AML-193 (cell line): Measurements from ENCODE around the gene VWDE.

Experiments
- DNase-seq, 2 experiments: peaks; one replicate each; lab custom pipeline; 2025; lab: John Stamatoyannopoulos, UW

The VWDE gene

GRCh38 chr7:12328888-12329770 lies 74.5 kb downstream of the VWDE start:
- DNase-seq, result no peak

GRCh38 chr7:12327922-12328321 lies 75.7 kb downstream of the VWDE start:
- DNase-seq, result no peak

DNA sequence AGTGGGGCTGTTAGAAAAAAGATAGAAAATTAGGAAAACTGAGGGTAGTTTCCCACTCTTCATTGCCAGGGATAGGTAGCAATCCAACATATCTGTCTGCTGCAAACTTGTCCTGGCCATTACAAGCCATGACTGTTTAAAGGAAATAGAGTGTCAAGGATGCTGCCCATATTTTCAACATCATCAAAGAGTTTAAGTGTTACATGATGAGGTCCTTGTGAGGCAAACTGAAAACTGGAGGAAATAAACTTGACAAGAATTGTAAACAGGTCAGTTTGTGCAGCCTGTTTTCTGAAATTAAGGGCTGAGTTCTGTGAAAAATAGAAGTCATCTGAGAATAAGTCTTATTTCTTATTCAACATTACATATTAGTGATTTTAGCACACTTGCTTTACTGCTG lies 78.0 kb downstream of the VWDE start:
- DNase-seq, result no peak

- no peak for DNase-seq
Observed at GRCh38 chr7:12323415-12323814, 80.2 kb downstream of the VWDE start.

GRCh38 chr7:12322903-12323300 lies 80.8 kb downstream of the VWDE start:
- DNase-seq, result no peak

DNA sequence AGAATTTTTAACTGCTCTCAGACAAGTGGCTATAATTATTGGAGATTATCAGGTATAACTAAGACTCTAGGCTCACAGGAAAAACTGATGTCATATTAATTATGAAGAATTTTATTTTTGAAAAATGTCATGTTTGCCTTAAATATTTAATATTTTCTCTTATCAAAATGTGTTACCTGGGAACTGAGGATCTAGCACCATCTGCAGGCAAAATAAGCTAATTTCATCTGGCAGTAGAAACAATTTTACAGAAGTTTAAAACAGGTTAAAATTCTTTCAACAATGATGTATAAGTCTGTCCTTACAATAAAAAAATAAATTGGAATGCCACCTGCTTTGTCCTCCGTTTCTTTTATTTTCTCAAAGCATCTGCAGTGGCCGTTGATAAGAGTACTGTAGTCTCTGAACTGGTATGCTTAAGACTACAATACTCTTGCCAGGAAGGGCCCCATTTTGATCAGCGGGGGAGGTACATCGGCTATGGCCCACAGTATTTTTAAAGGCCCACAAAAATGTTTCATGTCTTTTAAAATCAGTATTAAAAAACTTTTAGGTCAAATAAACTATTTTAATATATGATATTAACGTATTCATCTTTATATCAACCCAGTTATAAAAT lies 81.3 kb downstream of the VWDE start:
- DNase-seq, result peak; percentile 1 to 9

- no peak for DNase-seq
Observed at GRCh38 chr7:12320987-12321647, 82.5 kb downstream of the VWDE start.

- no peak for DNase-seq
Observed at GRCh38 chr7:12320241-12320986, 83.3 kb downstream of the VWDE start.

- no peak for DNase-seq
Observed at GRCh38 chr7:12317675-12318074, 86.0 kb downstream of the VWDE start.

- no peak for DNase-seq
Observed at GRCh38 chr7:12316925-12317324, 86.7 kb downstream of the VWDE start.

DNA sequence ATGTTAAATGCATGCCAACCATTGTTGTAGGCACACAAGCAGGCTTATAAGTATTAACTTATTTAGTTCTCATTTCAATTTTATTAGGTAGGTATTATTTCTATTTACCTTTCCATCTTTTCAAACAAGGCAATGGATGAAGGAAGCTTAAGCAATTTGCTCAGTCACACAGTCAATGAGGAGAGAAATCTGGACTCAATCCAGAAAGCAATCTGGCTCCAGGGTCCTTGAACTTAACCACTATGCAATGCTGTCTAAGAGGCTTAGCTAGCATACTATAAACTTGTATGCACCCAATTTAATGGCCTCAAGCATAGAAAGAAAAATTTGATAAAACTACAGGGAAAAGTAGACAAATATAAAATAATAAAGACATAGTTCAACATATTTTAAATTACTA lies 88.6 kb downstream of the VWDE start:
- no peak for DNase-seq

- DNase-seq, result no peak
Observed at GRCh38 chr7:12314199-12314598, 89.5 kb downstream of the VWDE start.

DNA sequence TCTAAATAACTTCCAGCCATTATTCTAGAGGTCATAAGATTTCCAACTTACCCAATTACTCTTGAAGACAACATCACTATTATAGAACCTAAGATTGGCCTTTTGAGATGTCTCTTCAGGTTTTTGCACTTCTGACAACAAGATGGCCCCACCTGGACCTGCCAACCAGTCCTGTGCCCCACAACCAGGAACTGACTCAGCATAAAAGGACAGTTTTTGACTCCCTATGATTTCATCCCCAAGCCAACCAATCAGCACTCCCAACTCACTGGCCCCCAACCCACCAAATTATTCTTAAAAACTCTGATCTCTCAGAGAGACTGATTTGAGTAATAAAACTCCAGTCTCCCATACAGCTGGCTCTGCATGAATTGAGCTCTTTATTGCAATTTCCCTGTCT lies 98.2 kb downstream of the VWDE start:
- no peak for DNase-seq

- no peak for DNase-seq
Observed at GRCh38 chr7:12303495-12303894, 100.2 kb downstream of the VWDE start.

- no peak for DNase-seq
Observed at GRCh38 chr7:12303062-12303461, 100.6 kb downstream of the VWDE start.

DNA sequence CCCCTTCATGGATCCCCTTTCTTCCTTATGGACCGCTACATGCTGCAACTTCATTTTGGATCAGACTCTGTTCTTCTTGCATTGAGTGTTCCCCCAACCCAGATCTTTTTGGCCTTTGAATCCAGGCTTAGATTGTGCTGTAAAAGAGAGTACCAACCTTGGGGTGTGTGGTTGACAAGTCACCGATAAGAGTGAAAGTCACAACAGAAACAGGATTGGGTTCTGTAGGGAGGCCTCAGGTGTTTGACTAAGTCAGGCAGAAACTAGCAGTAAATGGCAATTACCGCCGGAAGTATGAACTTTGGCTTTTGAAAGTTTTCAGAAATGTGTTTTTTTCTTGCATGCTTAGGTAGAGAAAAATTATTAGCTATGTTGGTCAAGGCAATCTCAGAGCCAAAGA lies 103.2 kb downstream of the VWDE start:
- no peak for DNase-seq

- no peak for DNase-seq
Observed at GRCh38 chr7:12299367-12299766, 104.3 kb downstream of the VWDE start.

DNA sequence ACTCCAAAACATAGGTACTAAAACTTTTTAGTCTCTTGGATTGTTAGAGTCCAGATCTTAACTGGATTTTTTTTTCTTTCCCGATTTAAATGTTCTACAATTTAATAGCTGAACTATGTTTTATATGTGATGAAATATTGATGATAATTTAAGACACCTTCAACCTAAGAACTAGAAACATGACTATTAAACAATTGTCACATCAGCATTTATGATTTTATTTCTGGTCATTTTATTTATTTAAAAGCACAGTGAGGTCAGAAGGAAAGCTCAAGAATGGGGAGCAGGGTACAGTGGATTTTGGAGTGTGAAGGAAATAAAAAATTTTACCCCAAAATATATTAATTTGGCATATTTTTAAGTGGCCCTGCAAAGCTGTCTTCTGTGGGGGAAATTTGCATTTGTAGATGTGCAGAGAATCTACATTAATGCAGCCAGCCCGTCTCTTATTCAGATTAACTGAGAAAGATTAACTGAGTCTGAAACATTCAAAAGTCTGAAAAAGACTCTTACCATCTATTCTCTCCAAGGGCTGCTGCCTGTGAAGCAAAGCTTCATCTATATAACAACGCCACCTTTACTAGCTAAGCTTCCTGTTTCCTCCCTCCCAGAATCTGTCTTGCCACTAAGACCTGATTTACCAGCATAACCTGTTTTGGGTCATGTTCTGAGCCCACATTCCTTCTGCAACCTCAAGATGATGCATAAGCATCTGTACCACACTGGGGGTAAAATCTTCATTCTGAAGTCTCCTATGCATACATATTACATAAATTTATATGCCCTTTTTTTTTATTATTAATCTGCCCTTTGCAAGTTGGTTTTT lies 106.2 kb downstream of the VWDE start:
- no peak for DNase-seq

- DNase-seq, result no peak
Observed at GRCh38 chr7:12296051-12296570, 107.6 kb downstream of the VWDE start.

- DNase-seq, result peak; percentile 1
Observed at GRCh38 chr7:12294701-12295100, 109.0 kb downstream of the VWDE start.

DNA sequence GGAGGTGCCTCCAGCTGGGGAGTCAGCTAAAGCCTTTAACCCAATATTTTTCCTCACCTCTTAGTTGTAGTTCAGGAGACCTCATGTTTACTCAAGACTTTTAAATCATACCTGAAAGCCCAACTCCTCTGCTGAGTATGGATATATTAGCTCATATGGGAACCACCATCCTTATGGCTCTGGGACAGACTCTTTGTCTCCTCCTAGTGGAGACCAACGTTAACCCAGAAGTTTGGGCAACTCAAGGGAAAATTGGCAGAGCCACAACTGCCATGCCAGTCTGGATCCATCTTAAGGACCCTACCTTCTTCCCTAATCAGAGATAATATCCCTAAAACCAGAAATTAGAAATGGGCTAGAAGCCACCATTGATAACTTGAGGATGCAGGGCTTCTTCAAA lies 111.8 kb downstream of the VWDE start:
- peak in 1 of 2 experiments; percentile 5 for DNase-seq
